Activated T-cell treated with anti-CD3 and anti-CD28 coated beads, Interleukin-2, amount 50 U/mL, for 4 hours (primary cell): ENCODE data around the gene TEAD3. TPM values are rescaled to one million over a fixed set of nuclear protein-coding genes. Genes with fewer than 3 reads are reported as not detected.
A peak's percentile ranks its signal among the peaks of the same experiment; 100 is the strongest.

Experiments used
- ATAC-seq, 2 donors: fragments of 200-7000 bp; cut with Tn5 transposase; one replicate each; pipeline ENCODE4 v1.10.0; 2021
- DNase-seq: peaks from one replicate; pipeline ENCODE4 v3.0.0-alpha.2; 2020
- H3K27me3 Mint-ChIP-seq: one replicate; pipeline ENCODE4 v1.8.0; 2021; ENCODE audit warnings: low read depth, mixed read lengths
- H3K36me3 Mint-ChIP-seq: one replicate; pipeline ENCODE4 v1.8.0; 2022; ENCODE audit warnings: mixed read lengths; ENCODE audit not compliant: insufficient read depth
- H3K4me1 Mint-ChIP-seq: one replicate; pipeline ENCODE4 v1.8.0; 2021; ENCODE audit warnings: low read depth, mixed read lengths
- H3K4me3 Mint-ChIP-seq: one replicate; pipeline ENCODE4 v1.8.0; 2021; ENCODE audit warnings: mild to moderate bottlenecking, moderate library complexity, mixed read lengths
- H3K9me3 Mint-ChIP-seq: one replicate; pipeline ENCODE4 v1.8.0; 2021; ENCODE audit warnings: mixed read lengths
- total RNA-seq, 3 donors: library from RNA; stranded (reverse); gene quantifications; one replicate each; pipeline ENCODE4 v1.2.1, GENCODE V29; 2021

Gene TEAD3
- total RNA-seq, 3 donors from 2014 or later = 0.94 to 2.2 (median 1.4) TPM

DNA sequence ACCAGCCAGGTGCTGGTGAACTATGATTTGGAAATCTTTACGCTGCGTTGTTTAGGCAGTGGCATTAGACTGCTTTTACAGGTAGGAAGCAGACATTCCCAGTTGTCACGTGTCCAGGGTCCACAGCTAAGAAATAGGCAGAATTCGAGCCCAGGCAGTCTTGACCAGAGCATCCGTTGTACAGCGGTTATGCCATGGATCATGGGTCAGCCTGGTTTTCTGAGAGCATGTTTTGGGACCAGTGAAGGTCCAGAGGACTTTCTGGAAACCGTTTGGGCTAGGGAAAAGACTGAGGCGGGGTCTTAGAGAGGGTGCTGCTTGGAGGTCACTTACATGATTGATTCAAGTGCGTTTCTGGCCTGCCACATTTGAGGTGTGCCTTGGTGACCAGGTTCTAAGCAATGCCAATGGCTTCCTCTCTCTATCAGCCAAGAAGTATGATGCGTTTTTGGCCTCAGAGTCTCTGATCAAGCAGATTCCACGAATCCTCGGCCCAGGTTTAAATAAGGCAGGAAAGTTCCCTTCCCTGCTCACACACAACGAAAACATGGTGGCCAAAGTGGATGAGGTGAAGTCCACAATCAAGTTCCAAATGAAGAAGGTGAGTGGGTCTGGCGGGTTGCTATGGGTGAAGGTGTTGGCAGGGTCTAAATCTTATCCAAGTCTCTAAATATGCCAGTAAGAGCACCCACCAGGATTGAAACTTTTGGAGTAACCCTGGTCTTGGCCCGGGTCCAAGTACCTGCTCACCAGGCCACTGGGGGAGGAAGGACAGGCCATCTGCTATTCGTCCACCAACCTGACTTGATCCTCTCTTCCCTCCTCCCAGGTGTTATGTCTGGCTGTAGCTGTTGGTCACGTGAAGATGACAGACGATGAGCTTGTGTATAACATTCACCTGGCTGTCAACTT, 26.9 kb downstream of the TEAD3 start:
- Mint-ChIP-seq H3K27me3 (no peaks in the 10 kb centered on the region), H3K36me3 (peaks cover 42% of the 10 kb centered on the region), H3K4me3 (peak overlapping the region; percentile 98), H3K9me3 (no peaks in the 10 kb centered on the region), H3K4me1 (peaks cover 39% of the 10 kb centered on the region)
- DNase-seq = no peak
- no peak for ATAC-seq

DNA sequence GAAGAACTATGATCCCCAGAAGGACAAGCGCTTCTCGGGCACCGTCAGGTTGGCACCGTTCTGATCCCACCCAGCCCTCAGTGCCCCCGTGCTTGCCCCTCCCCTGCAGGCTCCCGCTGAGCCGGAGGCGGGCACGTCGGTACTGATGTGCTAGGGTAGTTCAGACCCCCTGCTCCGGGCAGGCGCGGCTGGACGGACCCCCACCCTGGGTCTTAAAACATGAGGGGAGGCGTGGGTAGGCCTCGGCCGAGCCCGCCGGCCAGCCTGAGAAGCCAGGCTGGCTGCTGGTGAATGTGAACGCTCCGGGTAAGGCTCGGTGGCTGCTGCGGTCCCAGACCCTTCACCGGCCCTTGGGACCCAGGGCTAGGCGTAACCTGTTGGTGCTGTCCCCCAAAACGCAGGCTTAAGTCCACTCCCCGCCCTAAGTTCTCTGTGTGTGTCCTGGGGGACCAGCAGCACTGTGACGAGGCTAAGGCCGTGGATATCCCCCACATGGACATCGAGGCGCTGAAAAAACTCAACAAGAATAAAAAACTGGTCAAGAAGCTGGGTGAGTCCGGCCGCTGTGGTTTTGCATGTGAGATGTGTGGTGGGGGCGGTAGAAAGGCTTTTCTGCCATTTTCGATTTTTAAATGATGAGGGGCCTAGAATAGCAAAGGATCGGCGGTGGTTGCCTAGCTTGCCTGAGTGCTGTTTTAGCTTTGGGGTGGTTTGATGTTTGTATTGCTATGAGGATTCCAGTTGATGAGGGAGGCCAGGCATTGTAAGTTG, 27.7 kb downstream of the TEAD3 start:
- DNase-seq (peak; percentile 39), ATAC-seq (peak; percentile 1 to 3)
- H3K36me3 Mint-ChIP-seq = peaks cover 44% of the 10 kb centered on the region
- peaks cover 39% of the 10 kb centered on the region for H3K4me1 Mint-ChIP-seq
- H3K4me3 Mint-ChIP-seq = peak overlapping the region; percentile 98
- H3K27me3 Mint-ChIP-seq = no peaks in the 10 kb centered on the region
- no peaks in the 10 kb centered on the region for H3K9me3 Mint-ChIP-seq

DNA sequence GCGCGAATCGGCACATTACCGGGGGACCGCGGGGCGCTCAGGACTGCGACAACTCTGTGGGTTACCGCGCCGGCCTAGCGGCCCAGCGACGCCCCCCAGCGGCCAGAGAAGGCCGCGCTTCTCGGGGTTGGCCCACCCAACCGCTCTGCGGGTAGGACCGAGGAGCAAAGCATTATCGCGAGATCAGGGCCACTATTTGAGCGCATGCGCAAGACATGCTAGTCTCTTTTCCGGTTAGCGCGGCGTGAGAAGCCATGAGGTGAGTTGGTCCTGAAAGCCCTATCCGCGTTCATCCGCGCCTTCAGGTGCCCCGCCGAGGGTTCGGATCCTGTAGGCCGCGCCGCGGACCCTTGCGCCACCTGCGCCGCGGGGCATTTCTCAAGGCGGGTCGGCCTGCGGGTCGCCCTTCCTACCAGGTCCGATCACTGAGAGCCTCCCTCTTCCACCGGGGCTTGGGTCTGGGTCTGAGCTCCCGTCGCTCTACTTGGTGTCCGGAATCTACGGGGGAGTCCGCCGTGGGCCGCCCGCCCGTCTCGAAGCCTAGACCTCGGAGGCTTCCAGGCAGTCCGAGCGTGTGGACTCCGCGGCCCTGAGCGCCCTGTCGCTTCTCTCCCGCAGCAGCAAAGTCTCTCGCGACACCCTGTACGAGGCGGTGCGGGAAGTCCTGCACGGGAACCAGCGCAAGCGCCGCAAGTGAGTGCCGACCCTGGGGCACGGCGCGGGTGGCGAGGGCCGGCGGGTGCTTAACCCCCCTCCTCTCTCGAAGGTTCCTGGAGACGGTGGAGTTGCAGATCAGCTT, 28.5 kb downstream of the TEAD3 start, which contains the start of gene RPL10A:
TSS of gene RPL10A (plus strand) at position 221 of the 799 bp plus-strand sequence. CDS start at position 255, 34 bp downstream.
- Mint-ChIP-seq H3K9me3 (no peaks in the 10 kb centered on the region), H3K4me1 (peaks cover 39% of the 10 kb centered on the region), H3K27me3 (no peaks in the 10 kb centered on the region), H3K4me3 (peak within 1 kb of the TSS; percentile 98), H3K36me3 (peaks cover 46% of the 10 kb centered on the region)
- DNase-seq (peak; percentile 97), ATAC-seq (peak; percentile 88 to 89)

DNA sequence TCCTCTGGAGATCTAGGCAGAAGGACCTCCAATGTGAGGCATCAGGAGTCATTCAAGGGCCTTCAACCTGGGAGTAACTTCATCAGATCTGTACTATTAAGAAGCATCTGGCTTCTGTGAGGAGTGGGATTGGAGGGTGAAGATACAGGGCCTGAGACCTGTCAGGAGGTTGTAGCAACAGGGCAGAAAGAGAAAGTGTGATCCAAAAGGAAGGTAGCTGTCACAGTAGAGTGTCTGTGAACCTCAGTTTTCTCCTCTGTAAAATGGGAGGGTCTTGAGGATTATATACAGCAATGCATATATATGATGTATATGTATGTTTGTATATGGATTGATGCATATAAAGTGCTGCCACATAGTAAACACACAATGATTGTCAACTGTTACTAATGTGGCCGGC, 31.2 kb downstream of the TEAD3 start:
- peaks cover 31% of the 10 kb centered on the region for H3K36me3 Mint-ChIP-seq
- peaks cover 22% of the 10 kb centered on the region for H3K4me1 Mint-ChIP-seq
- no peak for ATAC-seq
- H3K27me3 Mint-ChIP-seq = no peaks in the 10 kb centered on the region
- H3K4me3 Mint-ChIP-seq = no peak overlapping the region
- no peaks in the 10 kb centered on the region for H3K9me3 Mint-ChIP-seq
- DNase-seq = no peak

DNA sequence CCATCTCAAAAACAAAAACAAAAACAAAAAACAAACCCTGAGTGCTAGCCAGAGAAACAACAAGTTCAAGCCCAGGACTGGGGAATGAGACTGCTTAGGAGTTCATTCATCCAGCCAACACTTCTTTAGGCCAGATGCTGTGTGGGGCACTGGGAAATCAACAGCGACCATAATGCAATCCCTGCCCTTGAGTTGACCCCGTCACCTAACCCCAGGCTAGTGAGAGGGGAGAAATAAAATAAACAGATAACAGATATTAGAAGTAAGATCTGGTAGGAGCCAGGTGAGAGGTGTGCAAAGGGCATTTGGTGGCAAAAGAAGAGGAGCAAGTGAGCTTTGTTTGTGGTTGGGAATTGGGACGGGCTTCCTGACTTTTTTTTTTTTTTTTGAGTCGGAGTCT, 33.6 kb downstream of the TEAD3 start:
- DNase-seq (no peak), ATAC-seq (no peak)
- Mint-ChIP-seq H3K4me1 (peaks cover 9% of the 10 kb centered on the region), H3K4me3 (no peak overlapping the region), H3K27me3 (no peaks in the 10 kb centered on the region), H3K36me3 (peaks cover 22% of the 10 kb centered on the region), H3K9me3 (no peaks in the 10 kb centered on the region)

DNA sequence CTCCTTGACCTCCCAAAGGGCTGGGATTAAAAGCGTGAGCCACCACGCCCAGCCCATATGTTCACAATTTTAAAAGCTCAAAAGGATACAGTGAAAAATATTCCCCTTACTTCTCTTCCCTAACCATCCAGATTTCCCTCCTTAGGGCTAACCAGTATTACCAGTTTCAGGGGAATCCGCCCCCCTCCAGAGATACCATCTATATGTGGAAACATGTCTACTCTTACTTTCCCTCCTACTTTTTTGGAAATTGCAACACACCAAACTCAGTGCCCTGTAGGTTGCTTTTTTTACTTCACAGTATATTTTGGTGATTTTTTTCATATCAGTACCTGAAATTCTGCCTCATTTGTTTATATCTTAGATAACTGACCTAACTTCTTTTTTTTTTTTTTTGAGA, 35.6 kb downstream of the TEAD3 start:
- no peak overlapping the region for H3K4me3 Mint-ChIP-seq
- no peaks in the 10 kb centered on the region for H3K27me3 Mint-ChIP-seq
- no peaks in the 10 kb centered on the region for H3K4me1 Mint-ChIP-seq
- no peak for ATAC-seq
- H3K9me3 Mint-ChIP-seq = no peaks in the 10 kb centered on the region
- H3K36me3 Mint-ChIP-seq = peaks cover 20% of the 10 kb centered on the region
- DNase-seq = no peak

DNA sequence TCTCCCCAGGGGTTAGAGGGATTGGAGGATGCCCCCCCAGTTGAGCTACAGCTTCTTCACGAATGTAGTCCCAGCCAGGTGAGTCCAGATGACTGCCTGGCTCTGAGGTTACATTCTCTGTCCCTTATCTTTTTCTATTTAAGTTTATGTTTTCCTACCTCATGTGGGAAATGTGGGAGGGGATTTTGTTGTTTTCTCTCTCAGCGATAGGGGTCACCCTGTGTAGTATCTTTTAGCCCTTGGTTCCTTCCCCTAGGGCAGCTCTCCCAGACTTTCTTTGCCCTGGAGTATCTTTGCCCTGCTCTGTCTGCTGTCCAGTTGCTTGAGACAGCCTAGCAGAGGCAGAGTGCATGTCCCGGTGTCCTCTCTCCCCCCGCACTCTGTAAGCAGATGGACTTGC, 39.0 kb downstream of the TEAD3 start:
- Mint-ChIP-seq H3K4me3 (no peak overlapping the region), H3K4me1 (peaks cover 13% of the 10 kb centered on the region), H3K36me3 (peaks cover 20% of the 10 kb centered on the region), H3K27me3 (no peaks in the 10 kb centered on the region), H3K9me3 (no peaks in the 10 kb centered on the region)
- DNase-seq (no peak), ATAC-seq (no peak)

DNA sequence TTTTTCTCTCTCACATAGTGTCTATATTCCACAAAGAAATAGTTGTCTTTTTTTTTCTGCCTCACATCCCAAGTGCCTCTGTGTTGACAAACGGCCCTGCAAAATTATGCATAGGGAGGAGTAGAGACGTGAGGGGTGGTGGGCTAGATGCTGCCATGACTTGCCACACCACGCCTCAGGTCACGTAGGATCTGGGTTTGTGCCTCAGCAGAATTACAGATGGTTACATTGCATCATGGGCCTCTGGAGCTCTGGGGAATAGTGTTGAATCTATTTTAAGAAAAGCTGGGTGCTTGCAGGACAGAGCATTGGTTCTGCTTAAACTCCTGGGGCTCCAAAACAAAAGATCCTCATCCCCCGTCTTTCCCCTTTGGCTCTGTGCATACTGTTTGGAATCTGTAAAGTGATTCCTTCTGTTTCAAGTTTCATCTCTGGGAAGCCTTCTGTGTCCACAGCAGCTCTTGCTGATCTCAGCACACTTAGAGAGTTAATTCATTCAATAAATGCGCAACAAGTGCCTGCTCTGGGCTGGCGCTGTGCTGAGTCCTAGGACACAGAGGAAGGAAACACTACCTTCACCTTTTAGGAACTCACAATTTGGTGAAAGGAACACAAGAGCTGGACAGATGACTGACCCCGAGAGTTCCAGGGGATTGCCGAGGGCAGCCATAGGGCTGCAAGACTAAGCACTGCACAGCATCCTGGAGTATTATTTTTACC, 42.3 kb downstream of the TEAD3 start:
- Mint-ChIP-seq H3K9me3 (no peaks in the 10 kb centered on the region), H3K36me3 (peaks cover 13% of the 10 kb centered on the region), H3K4me3 (no peak overlapping the region), H3K4me1 (peaks cover 26% of the 10 kb centered on the region), H3K27me3 (no peaks in the 10 kb centered on the region)
- ATAC-seq (no peak), DNase-seq (no peak)

DNA sequence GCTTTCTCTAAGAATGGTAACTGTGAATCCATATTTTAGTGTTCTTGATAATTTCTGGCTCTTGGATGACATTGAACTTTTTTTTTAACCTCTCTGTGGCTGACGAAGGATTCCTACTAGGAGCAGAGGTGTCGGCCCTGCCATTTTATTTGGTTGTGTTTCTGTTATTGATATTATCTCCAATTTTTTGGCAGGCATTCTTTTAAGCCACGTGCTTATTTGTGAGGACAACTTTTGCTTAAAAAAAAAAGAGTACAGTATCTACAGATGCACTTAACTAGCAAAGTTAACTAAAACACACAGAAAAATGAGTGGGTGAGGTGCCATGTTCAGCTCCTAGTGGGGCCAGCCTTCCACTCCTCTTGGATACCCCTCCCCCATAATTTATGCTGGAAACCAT, 43.6 kb downstream of the TEAD3 start:
- Mint-ChIP-seq H3K27me3 (no peaks in the 10 kb centered on the region), H3K9me3 (no peaks in the 10 kb centered on the region), H3K36me3 (peaks cover 9% of the 10 kb centered on the region), H3K4me1 (peaks cover 27% of the 10 kb centered on the region), H3K4me3 (peak overlapping the region; percentile 83)
- DNase-seq (no peak), ATAC-seq (no peak)

DNA sequence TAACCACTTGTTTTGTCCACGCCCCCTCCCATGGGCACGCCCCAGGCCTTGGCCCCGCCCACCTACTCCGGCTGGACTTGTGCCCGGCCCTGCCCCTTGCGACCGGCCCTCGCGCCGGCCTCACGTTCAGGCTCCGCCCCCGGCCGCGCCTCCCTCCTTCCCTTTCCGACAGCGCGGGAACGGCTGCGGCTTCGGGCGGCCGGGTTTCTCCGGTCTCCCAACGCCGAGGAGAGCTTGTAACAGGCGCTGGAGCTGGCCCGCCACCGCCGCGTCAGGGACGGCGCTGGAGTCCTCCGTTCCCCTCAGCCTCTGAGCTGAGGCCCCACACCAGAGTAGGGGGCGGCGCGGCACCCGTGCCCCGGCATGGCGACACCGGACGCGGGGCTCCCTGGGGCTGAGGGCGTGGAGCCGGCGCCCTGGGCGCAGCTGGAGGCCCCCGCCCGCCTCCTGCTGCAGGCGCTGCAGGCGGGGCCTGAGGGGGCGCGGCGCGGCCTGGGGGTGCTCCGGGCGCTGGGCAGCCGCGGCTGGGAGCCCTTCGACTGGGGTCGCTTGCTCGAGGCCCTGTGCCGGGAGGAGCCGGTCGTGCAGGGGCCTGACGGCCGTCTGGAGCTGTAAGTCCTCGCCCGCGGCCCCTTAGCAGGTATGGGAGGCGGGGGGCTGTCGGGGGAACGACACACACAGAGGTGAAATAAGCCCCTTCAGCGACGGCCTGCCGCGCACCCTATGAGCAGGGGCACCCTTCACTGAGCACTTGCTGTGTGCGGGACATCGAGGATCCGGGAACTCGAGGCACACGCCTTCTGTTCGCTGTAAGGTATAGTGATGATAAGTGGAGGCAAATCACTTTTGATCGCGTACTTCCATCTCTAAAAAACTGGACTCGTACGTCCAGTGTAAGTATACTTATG, 44.4 kb downstream of the TEAD3 start, which contains the start of gene FANCE:
TSS of gene FANCE (plus strand) at position 156 of the 908 bp plus-strand sequence. CDS start at position 364, 208 bp downstream.
- Mint-ChIP-seq H3K27me3 (no peaks in the 10 kb centered on the region), H3K9me3 (no peaks in the 10 kb centered on the region), H3K4me1 (peaks cover 27% of the 10 kb centered on the region), H3K36me3 (peaks cover 9% of the 10 kb centered on the region), H3K4me3 (peak within 1 kb of the TSS; percentile 83)
- peak; percentile 85 for ATAC-seq
- peak; percentile 86 for DNase-seq

DNA sequence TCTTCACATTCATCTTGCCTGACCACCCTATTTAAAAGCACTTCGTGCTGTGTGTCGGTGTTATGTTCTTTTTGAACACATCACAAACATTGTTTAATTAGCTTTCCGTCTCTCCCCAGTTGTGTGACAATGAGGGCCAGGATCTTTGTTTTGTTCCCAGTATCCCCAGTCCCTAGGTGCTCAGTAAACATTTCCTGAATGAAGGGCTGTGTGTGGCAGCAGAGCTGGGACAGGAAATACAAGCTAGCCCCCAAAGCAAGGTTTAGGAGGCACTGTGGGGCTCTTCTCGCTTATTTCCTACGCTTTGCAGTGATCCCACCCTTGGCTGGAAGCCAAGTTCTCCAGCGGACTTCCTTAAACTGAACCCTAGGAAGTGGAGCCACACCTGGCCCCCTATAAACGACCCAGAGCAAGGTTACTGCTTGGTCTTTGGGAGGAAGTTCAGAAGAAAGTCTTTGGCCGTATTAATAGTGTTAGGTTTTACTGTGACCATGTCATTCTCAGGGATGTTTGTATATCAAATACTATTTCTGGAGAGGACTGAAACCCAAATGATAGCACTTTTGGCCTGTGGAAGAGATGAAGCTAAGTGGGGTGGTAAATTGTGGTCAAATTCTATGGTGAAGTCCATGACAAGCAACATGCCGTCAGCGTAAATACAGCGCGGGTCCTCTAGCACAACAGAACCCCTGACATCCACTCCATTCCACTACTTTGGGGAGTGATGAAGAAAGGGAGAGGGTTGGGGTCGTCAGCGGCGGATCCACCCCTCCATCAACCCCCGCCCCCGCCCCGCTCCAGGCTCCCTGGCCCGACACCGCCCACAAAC, 45.3 kb downstream of the TEAD3 start:
- peaks cover 27% of the 10 kb centered on the region for H3K4me1 Mint-ChIP-seq
- DNase-seq = no peak
- peaks cover 9% of the 10 kb centered on the region for H3K36me3 Mint-ChIP-seq
- no peak for ATAC-seq
- no peaks in the 10 kb centered on the region for H3K27me3 Mint-ChIP-seq
- no peaks in the 10 kb centered on the region for H3K9me3 Mint-ChIP-seq
- H3K4me3 Mint-ChIP-seq = peak overlapping the region; percentile 83

DNA sequence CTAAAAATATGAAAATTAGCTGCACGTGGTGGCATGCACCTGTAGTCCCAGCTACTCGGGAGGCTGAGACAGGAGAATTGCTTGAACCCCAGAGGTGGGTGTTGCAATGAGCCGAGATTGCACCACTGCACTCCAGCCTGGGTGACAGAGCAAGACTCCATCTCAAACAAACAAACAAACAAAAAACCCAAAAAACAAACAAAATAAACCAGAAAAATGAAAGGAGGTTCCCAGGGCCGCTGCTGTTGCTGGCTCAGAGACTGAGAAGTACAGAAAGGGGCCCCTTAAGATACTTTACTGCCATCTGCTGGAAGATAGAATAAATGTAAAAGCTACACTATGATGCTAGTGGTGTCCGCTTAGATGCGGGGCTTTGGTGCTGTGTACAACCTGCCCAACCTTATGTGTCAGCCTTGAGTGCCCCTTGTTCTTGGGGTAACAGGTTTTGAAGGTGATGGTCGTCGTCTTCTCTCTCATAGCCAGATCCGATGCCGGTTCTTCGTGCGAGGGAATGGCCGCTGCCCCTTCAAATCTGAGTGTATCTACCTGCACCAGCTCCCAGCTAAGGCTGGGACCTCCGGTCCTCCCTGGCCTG, 47.5 kb downstream of the TEAD3 start:
- no peaks in the 10 kb centered on the region for H3K9me3 Mint-ChIP-seq
- no peak overlapping the region for H3K4me3 Mint-ChIP-seq
- DNase-seq (peak; percentile 11), ATAC-seq (peak; percentile 56 to 61)
- H3K36me3 Mint-ChIP-seq = no peaks in the 10 kb centered on the region
- peaks cover 24% of the 10 kb centered on the region for H3K4me1 Mint-ChIP-seq
- H3K27me3 Mint-ChIP-seq = no peaks in the 10 kb centered on the region
